H1 (cell line): ENCODE measurements around the gene BEST1.

Source experiments
- CBX5 ChIP-seq: fragments of 300-800, 300-1000 bp; sonication (generic); IDR thresholded peaks from 2 replicates; pipeline ENCODE4 v1.7.1; 2016; ENCODE audit warnings: antibody characterized with exemption, low read length, low read depth
- CEBPB ChIP-seq: IDR thresholded peaks from 2 replicates; pipeline ENCODE4 v1.6.1; 2012; ENCODE audit warnings: low read depth, low read length
- POLR2A ChIP-seq, 2 experiments: IDR thresholded peaks; 1 replicate in 1 of 2; 2 replicates in 1 of 2; pipeline ENCODE4 v1.6.1; 2011; ENCODE audit warnings: low read depth in 2 of 2, low read length in 2 of 2, mild to moderate bottlenecking in 2 of 2; ENCODE audit errors: control extremely low read depth in 1 of 2
- POLR2AphosphoS5 ChIP-seq: IDR thresholded peaks from 2 replicates; pipeline ENCODE4 v1.6.1; 2011; ENCODE audit warnings: low read depth, low read length
- RFX5 ChIP-seq: IDR thresholded peaks from 2 replicates; pipeline ENCODE4 v1.6.1; 2011; ENCODE audit warnings: low read depth, low read length, improper control_type of control experiment, borderline replicate concordance
- SP1 ChIP-seq: IDR thresholded peaks from 2 replicates; pipeline ENCODE4 v1.6.1; 2011; ENCODE audit warnings: low read depth, low read length
- TAF7 ChIP-seq: optimal IDR thresholded peaks from 2 replicates; pipeline ENCODE3; 2011; ENCODE audit warnings: low read depth, mild to moderate bottlenecking, inconsistent platforms, low read length, moderate library complexity, borderline replicate concordance
- TF ChIP-seq, protein P1 (sequence below), 3 experiments: IDR thresholded peaks; 1 replicate in 2 of 3; 2 replicates in 1 of 3; pipeline versions ENCODE4 v1.5.1 to v1.6.1; 2011; ENCODE audit warnings: low read length in 3 of 3, mild to moderate bottlenecking in 3 of 3, inconsistent platforms in 2 of 3, low read depth in 1 of 3, moderate library complexity in 1 of 3; ENCODE audit not compliant: insufficient read depth in 1 of 3; ENCODE audit errors: control extremely low read depth in 1 of 3

DNA sequence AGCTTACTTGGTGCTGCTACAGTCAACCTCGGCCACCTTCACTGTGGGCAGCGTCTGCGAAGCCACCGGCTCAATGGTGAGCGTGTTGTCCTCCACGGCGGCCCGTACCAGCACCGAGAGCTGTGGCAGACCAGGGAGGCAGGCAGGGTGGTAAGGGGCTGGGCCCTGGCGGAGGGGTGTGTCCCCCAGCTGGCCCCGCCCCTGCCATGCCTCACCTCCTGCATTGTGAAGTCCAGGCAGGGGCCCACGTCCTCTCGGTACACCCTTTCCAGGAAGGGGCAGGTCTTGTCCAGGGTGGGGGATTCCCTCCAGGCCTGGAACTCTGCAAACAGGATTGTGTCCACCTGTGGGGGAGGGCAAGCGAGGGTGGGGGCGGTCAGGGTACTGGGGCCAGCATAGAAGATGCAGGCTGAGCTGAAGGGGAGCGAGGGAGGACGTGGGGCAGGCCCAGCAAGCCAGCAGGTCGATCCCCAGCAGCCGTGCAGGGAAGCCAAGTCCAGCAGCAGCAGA is 45.6 kb upstream of the BEST1 start:
- TF ChIP-seq, protein P1, sequence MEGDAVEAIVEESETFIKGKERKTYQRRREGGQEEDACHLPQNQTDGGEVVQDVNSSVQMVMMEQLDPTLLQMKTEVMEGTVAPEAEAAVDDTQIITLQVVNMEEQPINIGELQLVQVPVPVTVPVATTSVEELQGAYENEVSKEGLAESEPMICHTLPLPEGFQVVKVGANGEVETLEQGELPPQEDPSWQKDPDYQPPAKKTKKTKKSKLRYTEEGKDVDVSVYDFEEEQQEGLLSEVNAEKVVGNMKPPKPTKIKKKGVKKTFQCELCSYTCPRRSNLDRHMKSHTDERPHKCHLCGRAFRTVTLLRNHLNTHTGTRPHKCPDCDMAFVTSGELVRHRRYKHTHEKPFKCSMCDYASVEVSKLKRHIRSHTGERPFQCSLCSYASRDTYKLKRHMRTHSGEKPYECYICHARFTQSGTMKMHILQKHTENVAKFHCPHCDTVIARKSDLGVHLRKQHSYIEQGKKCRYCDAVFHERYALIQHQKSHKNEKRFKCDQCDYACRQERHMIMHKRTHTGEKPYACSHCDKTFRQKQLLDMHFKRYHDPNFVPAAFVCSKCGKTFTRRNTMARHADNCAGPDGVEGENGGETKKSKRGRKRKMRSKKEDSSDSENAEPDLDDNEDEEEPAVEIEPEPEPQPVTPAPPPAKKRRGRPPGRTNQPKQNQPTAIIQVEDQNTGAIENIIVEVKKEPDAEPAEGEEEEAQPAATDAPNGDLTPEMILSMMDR (IDR thresholded peaks at IDR 0.05; ENCODE audit: control extremely low read depth in 1 of 3, insufficient read depth in 1 of 3, low read depth in 1 of 3, low read length in 3 of 3) = no peak
- TF ChIP-seq POLR2A (IDR thresholded peaks at IDR 0.05; ENCODE audit: control extremely low read depth in 1 of 2, low read depth in 2 of 2, low read length in 2 of 2) (no peak), TAF7 (no peak), CEBPB (no peak), RFX5 (no peak), SP1 (0 out of 2 replicates have a peak, but pooled peaks have one; percentile 22), POLR2AphosphoS5 (peak; percentile 31; the same call in 1 of the 2 replicates), CBX5 (no peak)
